Measurements from ENCODE around the gene SGF29. TPM values are rescaled to one million over a fixed set of nuclear protein-coding genes. Genes with fewer than 3 reads are reported as not detected.
"Not testable (repeated sequence)": the region's sequence is repeated elsewhere in the genome, so short reads cannot be mapped to it uniquely, and the experiment has no call there.

The SGF29 gene
- total RNA-seq, 4 donors from 2014 or later, result 11.0 to 31.3 (median 13.1) TPM

DNA sequence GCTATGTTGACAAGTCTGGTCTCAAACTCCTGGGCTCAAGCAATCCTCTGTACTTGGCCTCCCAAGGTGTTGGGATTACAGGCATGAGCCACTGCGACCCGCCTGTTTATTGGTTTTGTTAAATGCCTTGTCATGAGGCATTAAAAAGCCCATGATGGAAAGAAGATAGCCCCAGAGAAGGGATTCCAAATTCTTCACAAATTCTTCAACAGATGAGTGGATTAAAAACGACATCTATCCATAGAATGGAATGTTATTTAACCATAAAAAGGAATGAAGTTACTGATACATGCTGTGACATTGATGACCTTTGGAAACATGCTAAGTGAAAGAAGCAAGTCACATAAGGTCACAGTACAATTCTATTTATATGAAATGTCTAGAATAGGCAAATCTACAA, 4.7 kb downstream of the SGF29 start:
- H3K36me3 ChIP-seq, result peaks cover 0 to 35% (median 0%) of the 10 kb centered on the region in 3 donors
- no peak for DNase-seq
- TF ChIP-seq POLR2A (IDR thresholded peaks at IDR 0.05), result no peak
- no peak for TF ChIP-seq CTCF (IDR thresholded peaks at IDR 0.05)
- H3K9me3 ChIP-seq, result no peaks in the 10 kb centered on the region
- intact Hi-C loops (cut with DNase I), result no loop called here
- no peak overlapping the region for H3K4me3 ChIP-seq
- no peak overlapping the region for H3K27ac ChIP-seq
- WGBS, 2 donors, result 71 to 80% methylated on average over 3 of the region's 3 CpGs
- H3K4me1 ChIP-seq, result peaks cover 6 to 23% (median 11%) of the 10 kb centered on the region in 3 donors
- H3K27me3 ChIP-seq, result no peaks in the 10 kb centered on the region

DNA sequence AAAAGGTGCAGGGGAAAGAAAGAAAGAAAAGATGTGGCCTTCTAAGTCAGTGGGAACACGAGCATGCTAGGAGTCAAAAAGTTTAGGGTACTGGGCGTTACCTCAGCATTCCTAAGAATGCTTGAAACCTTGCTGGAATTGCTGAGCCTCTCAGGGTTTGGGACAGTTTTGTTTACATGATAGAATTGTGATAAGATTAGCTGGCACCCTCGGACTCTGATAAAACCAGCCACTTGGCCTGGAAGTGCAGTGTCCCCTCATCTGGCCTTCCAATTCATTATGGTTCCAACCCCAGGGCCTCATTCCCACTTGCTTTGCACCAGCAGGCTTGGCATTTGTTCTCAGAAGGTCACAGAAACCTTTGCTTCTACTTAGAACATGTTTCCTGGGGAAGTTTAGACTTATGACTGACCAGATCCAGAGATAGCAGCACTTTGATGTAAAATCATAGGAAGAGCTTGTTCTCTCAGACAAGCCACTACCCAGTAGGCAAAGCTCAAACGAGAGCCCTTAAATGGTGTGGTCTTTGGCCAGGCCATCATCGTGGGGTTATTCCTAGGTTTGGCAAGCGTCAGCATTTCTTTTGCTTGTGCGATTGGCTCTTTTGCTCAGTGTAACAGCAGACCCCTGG, 8.0 kb downstream of the SGF29 start:
- Histone ChIP-seq H3K9me3 (no peaks in the 10 kb centered on the region), H3K27ac (no peak overlapping the region)

DNA sequence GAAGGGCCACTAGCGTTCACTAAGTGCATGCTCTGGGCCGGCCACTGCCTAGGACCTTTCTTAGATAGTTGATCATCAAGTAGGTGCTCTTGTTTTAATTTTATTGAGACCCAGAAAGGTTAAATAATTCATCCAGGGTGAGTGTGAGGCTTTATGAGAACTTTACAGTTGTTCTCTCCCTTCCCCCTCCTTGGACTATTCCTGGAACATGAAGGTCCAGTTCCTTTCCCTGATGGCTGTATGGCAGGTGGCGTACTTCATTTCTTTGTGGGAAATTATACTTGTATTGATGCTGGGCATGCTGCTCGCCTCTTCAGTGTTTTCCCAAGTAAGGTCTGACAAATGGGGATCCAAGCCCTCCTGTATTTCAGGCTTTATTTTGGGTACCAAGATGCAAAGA, 8.5 kb downstream of the SGF29 start:
- 92 to 100% methylated on average over 4 of the region's 4 CpGs for WGBS, 2 donors
- TF ChIP-seq CTCF (IDR thresholded peaks at IDR 0.05) (no peak), POLR2A (IDR thresholded peaks at IDR 0.05) (no peak)
- H3K4me1 ChIP-seq, result peaks cover 0 to 6% (median 0%) of the 10 kb centered on the region in 3 donors
- no peak for DNase-seq
- H3K27me3 ChIP-seq, result no peaks in the 10 kb centered on the region
- H3K36me3 ChIP-seq, result peaks cover 0 to 33% (median 0%) of the 10 kb centered on the region in 3 donors
- intact Hi-C loops (cut with DNase I), result no loop called here
- H3K4me3 ChIP-seq, result no peak overlapping the region
- no peak overlapping the region for H3K27ac ChIP-seq
- H3K9me3 ChIP-seq, result peaks cover 0 to 2% (median 0%) of the 10 kb centered on the region in 3 donors

More for the DNA sequence above, 8.0 kb downstream of the SGF29 start:
- Histone ChIP-seq H3K4me1 (peaks cover 0 to 6% (median 0%) of the 10 kb centered on the region in 3 donors), H3K4me3 (no peak overlapping the region), H3K36me3 (peaks cover 0 to 38% (median 0%) of the 10 kb centered on the region in 3 donors), H3K27me3 (no peaks in the 10 kb centered on the region)
- no peak for DNase-seq
- 72 to 73% methylated on average over 7 of the region's 7 CpGs for WGBS, 2 donors
- intact Hi-C loops (cut with DNase I), result no loop called here
- TF ChIP-seq CTCF (IDR thresholded peaks at IDR 0.05), result no peak
- TF ChIP-seq POLR2A (IDR thresholded peaks at IDR 0.05), result no peak

- intact Hi-C loops (cut with DNase I), result no loop called here
- Histone ChIP-seq H3K4me1 (peaks cover 0 to 6% (median 0%) of the 10 kb centered on the region in 3 donors), H3K36me3 (peaks cover 0 to 22% (median 0%) of the 10 kb centered on the region in 3 donors), H3K27me3 (no peaks in the 10 kb centered on the region), H3K27ac (no peak overlapping the region), H3K4me3 (no peak overlapping the region), H3K9me3 (peaks cover 0 to 9% (median 0%) of the 10 kb centered on the region in 3 donors)
- TF ChIP-seq POLR2A (IDR thresholded peaks at IDR 0.05) (no peak), CTCF (IDR thresholded peaks at IDR 0.05) (no peak)
- no peak for DNase-seq
- WGBS, 2 donors, result 91 to 92% methylated on average over 6 of the region's 6 CpGs
Measured at GRCh38 chr16:28563218-28563617, 9.5 kb downstream of the SGF29 start.

- H3K9me3 ChIP-seq; intact Hi-C loops (cut with DNase I); H3K4me1 ChIP-seq; H3K36me3 ChIP-seq; H3K27ac ChIP-seq; H3K27me3 ChIP-seq; DNase-seq; H3K4me3 ChIP-seq: not testable (repeated sequence)
- WGBS, 2 donors, result 98 to 100% methylated on average over 3 to 4 of the region's 4 CpGs
Measured at GRCh38 chr16:28566233-28566925, 12.7 kb downstream of the SGF29 start.

All from esophagus squamous epithelium (tissue), 5 donors.